GM18520 (cell line): ENCODE data around the gene ADAMTS18.

Experiments used
- ATAC-seq: cut with Tn5 transposase; IDR thresholded peaks from one replicate; pipeline ENCODE4 v1.9.1; 2021; ENCODE audit not compliant: unreplicated experiment

Gene ADAMTS18

GRCh38 chr16:77396461-77396860 is 38.4 kb downstream of the ADAMTS18 start:
- no peak for ATAC-seq

DNA sequence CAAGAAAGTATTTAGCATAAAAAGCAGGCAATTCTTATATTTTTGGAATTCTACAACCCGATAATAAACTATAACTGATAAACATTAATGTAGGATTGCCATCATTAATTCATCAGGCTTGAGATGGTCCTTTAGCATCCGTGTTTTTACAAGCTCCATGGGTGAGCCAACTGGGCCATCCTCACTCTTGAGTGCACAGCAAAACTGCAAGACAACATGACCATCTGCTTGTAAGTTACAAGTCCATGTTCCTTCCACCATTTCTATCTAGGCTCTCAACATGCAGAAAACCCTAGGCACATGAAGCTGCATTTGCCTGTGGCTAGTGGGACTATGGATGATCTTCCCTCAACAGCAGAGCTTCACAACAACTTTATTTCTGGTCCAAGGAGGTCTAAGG is 40.1 kb downstream of the ADAMTS18 start:
- ATAC-seq = no peak

- ATAC-seq = no peak
Measured at GRCh38 chr16:77393955-77394354, 40.9 kb downstream of the ADAMTS18 start.

DNA sequence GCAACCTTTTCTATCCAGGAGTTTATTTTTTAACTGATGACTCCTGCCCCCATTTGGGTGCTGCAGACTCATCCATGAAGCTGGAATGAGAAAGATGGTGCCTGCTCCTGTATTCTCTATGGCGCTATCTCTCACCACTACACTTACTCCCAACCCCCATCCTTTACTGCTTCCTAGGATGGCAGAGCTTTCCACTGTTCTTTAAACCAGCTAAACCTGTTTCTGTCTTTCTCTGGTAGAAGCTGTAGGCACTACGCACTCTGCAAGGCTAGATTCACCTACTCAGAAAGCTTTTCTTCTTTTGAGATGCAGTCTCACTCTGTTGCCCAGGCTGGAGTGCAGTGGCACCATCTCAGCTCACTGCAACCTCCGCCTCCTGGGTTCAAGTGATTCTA is 47.0 kb downstream of the ADAMTS18 start:
- no peak for ATAC-seq

DNA sequence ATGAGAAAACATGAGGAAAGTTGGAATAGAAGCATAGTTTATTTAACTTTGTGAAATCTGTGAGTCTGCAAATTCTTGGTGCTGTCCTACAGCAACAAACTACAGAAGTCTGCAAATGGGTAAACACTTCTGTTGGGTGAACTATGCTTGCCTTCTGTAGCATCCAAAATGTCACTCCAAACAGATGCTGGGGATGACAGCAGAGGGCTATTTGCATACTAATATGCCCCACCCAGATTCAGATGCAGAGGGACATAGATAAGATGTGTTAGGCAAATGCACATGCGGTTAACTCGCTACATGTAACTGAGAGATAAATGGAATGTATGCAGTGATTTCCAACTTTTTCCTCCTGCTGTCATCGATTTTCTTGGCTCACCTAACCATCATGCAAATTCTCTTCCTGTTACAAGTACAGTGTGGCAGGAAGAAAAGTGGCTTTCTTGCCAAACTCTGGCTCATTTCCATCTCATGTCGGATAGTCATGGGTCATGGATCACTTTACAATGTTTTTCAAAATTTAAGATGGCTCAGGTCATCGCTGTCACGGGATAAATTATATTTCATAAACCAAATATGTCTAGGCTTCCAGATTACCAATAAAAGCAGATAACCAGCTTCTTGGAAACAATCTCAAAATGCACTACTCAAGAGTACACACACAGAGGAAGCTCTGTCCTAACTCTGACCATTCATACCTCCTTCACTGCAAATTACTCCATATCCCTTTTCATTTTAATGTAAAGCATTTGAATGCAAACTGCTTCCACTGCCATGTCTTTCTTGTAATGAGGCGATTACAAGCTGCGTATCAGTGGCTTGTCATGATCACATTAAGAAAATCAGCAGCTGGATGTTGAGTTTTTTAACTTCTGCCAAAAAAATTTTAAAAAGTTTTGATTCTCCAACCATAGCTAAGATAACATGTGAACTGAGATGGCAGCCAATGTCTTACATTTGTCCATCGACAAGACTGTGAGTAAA is 47.7 kb downstream of the ADAMTS18 start:
- no peak for ATAC-seq

- no peak for ATAC-seq
Measured at GRCh38 chr16:77385481-77385880, 49.4 kb downstream of the ADAMTS18 start.

DNA sequence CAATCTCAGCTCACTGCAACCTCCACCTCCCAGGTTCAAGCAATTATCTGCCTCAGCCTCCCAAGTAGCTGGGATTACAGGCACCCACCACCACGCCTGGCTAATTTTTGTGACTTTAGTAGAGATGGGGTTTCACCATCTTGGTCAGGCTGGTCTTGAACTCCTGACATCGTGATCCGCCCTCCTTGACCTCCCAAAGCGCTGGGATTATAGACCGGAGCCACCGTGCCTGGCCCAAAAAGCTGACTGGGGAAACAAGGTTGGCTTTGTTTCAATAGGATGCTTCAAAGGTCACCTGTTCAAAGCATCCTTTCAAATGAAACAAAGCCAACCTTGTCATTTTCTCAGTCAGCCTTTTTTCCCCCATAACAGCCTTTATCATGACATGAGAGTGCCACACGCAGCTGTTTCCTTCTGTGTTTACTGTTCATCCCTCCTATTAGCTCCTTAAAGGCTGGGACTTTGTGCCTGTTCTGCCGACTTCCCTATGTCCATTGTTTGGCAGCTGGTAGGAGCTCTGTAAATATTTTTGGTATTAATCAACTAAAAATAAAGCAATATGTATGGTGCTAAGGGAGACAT is 51.1 kb downstream of the ADAMTS18 start:
- ATAC-seq = no peak

DNA sequence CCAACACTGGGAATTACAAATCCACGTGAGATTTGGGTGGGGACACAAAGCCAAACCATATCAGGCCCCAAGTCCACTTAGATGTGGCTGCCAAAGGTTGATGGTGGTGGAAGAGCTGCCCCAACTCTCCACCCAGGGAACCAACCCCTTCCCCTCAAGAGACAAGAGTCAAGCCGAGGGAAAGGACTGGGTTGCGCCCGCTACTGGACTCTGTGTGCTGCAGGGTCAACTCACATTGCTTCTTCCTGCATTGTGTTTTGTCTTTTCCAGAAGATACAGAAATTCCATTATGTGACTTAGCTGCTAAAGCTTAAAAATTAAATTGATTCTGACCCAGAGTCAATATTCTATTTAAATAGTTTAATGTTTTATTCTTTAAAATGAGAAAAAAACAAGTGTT is 58.5 kb downstream of the ADAMTS18 start:
- ATAC-seq = no peak

- ATAC-seq = no peak
Measured at GRCh38 chr16:77375396-77375795, 59.4 kb downstream of the ADAMTS18 start.

GRCh38 chr16:77374384-77374783 is 60.5 kb downstream of the ADAMTS18 start:
- ATAC-seq = no peak

GRCh38 chr16:77373726-77374125 is 61.1 kb downstream of the ADAMTS18 start:
- no peak for ATAC-seq

DNA sequence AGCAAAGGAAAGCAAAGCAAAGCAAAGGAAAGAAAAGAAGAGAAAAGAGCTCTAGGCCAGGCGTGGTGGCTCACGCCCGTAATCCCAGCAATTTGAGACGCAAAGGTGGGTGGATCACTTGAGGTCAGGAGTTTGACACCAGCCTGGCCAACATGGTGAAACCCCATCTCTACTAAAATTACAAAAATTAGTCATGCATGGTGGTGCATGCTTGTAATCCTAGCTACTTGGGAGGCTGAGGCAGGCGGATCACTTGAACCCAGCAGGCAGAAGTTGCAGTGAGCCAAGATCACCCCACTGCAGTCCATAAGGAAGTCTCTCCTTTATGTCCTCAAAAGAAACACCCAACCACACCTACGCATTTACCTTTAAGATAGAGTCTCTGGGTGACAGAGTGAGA is 70.1 kb downstream of the ADAMTS18 start:
- no peak for ATAC-seq

DNA sequence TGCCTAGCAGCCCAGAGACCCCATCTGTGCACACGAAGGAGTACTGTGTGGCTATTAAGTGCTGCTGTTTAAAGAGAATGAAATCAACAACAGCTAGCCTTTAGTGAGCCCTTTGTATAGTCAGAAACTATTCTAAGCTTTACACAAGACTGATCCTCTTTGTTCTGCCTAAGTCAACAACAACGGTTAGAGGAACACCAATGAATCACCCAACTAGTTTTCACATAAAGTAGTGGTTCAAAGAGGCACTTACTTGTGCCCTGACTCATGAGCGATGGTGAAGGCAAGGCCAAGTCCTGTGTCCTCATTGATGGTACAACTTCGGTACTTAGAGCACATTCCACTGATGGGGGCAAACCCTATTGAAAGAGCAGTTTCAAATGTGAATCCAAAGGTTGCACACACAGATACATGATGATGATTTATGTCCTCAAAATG is 75.8 kb downstream of the ADAMTS18 start:
- ATAC-seq = no peak

- ATAC-seq = no peak
Measured at GRCh38 chr16:77353587-77354263, 81.1 kb downstream of the ADAMTS18 start.

GRCh38 chr16:77344341-77344740 is 90.5 kb downstream of the ADAMTS18 start:
- no peak for ATAC-seq

GRCh38 chr16:77336637-77337036 is 98.2 kb downstream of the ADAMTS18 start:
- no peak for ATAC-seq

DNA sequence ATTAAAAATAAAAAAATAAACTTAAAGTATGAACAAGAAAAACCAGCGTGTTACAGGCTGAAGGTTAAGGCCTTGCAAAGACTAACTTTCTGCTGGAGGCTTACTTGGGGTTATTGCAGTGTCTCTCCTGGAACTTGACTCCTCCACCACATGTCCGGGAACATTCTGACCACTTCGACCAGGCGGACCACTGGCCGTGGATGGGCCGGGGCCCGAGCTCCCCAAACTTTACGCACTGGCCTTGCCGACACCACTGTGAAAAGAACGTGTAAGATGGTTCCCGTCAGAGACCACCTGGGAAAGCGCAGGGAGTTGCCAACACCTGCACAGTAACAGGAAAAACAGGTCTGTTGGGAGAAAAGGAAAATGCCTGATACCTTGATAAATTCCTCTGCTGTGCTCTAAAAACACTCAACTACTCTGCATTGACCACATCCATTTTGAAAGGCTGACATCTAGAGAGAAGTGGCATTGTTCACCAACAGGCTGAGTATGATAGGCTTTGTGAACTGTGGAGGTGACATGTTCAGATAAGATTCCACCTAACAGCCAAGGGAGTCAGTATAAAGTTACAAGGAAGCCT is 99.1 kb downstream of the ADAMTS18 start:
- ATAC-seq = no peak

- no peak for ATAC-seq
Measured at GRCh38 chr16:77332792-77333191, 102.0 kb downstream of the ADAMTS18 start.

DNA sequence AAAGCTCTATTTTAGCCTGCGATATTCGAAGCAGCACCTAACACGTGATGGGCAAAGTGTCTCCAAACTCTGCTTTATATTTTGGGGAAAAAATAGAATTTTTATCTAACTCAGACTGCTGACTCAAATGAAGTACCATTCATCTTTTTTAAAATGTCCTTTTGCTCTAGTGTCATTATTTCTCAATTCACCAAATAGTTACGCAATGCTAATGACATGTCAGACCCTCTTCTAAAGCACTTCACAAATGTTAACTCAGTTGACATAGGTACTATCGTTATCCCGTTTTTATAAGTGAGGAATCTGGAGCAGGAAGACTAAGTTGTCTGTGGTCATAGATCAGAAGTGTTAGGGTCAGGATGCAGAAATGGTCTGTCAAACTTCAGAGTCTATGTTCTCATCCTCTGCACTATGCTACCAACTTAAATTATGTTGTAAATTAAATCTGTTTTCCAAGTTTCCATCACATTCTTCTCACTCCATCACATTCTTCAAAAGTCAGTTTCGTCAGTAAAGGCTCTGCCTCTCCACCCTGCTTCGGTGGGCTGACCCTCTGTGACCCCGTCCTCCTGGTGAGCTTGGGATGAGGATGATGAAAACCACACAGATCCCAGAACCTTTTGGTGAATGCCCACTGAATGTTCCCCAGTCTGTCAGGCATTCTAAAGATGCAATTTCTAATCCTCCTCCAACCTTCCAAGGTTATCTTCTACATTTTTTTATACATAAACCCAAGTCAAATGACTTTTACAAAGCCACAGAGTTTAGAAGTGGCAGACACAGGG is 102.8 kb downstream of the ADAMTS18 start:
- no peak for ATAC-seq

DNA sequence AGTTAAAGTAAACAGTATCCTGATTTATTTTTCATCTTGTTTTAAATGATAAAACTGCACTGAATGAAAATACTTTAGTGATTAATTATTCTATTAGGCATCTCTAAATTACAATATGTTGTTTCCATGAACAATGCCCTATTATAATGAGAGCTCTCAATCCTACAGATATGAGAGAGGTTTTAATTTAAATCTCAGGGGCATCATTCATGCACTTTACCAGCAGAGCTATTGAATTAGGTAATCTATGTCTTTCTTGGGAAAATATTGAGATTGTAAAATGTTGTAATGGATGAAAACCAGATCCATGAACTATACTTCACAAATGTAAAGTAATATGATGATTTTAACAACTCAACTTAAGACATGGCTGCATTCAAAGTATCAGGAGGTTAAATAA is 103.8 kb downstream of the ADAMTS18 start:
- ATAC-seq = no peak
